ENCODE data around the gene RASD2.

Gene RASD2

GRCh38 chr22:35582218-35582860, 41.7 kb downstream of the RASD2 start:
- no peak for DNase-seq (ENCODE audit: low spot score)
- no peak for TF ChIP-seq CTCF (IDR thresholded peaks at IDR 0.05; ENCODE audit: extremely low read depth, missing control alignments)

- peak; percentile 78 for TF ChIP-seq CTCF (IDR thresholded peaks at IDR 0.05; ENCODE audit: extremely low read depth, missing control alignments)
- DNase-seq (ENCODE audit: low spot score) = peak; percentile 85
Observed at GRCh38 chr22:35582861-35583670, 42.4 kb downstream of the RASD2 start.

GRCh38 chr22:35586771-35587170, 46.1 kb downstream of the RASD2 start:
- no peak for TF ChIP-seq CTCF (IDR thresholded peaks at IDR 0.05; ENCODE audit: extremely low read depth, missing control alignments)
- DNase-seq (ENCODE audit: low spot score) = no peak

- no peak for DNase-seq (ENCODE audit: low spot score)
- no peak for TF ChIP-seq CTCF (IDR thresholded peaks at IDR 0.05; ENCODE audit: extremely low read depth, missing control alignments)
Observed at GRCh38 chr22:35587447-35587870, 46.8 kb downstream of the RASD2 start.

GRCh38 chr22:35587896-35588295, 47.3 kb downstream of the RASD2 start:
- TF ChIP-seq CTCF (IDR thresholded peaks at IDR 0.05; ENCODE audit: extremely low read depth, missing control alignments) = no peak

GRCh38 chr22:35589071-35589755, 48.6 kb downstream of the RASD2 start:
- TF ChIP-seq CTCF (IDR thresholded peaks at IDR 0.05; ENCODE audit: extremely low read depth, missing control alignments) = no peak
- no peak for DNase-seq (ENCODE audit: low spot score)

More at GRCh38 chr22:35587896-35588295, 47.3 kb downstream of the RASD2 start:
- DNase-seq (ENCODE audit: low spot score) = no peak

GRCh38 chr22:35589756-35590093, 49.1 kb downstream of the RASD2 start:
- no peak for DNase-seq (ENCODE audit: low spot score)
- no peak for TF ChIP-seq CTCF (IDR thresholded peaks at IDR 0.05; ENCODE audit: extremely low read depth, missing control alignments)

Measured in GM20000 (cell line).